ENCODE measurements around the gene ELAVL1. TPM values are rescaled to one million over a fixed set of nuclear protein-coding genes. Genes with fewer than 3 reads are reported as not detected.

ELAVL1 gene
- polyA plus RNA-seq, 1 of the 3 experiments (the other 2 are of a cell fraction) = 49.6 TPM

- TF ChIP-seq IRF3 (IDR thresholded peaks at IDR 0.05; ENCODE audit: low read depth, low read length) (no peak), TCF12 (IDR thresholded peaks at IDR 0.05) (no peak), GABPA (IDR thresholded peaks at IDR 0.05; ENCODE audit: low read depth) (no peak), POLR2AphosphoS5 (IDR thresholded peaks at IDR 0.05; ENCODE audit: low read depth, low read length) (no peak), MEF2A (IDR thresholded peaks at IDR 0.05; ENCODE audit: borderline replicate concordance, low read depth) (no peak), EP300 (IDR thresholded peaks at IDR 0.05; ENCODE audit: borderline replicate concordance in 1 of 2, low read depth in 1 of 2, low read length in 1 of 2) (no peak)
These were observed 92.5 kb downstream of the ELAVL1 start (continued) for GRCh38 chr19:7912697-7913564.

GRCh38 chr19:7912144-7912696 lies 93.2 kb downstream of the ELAVL1 start:
- no peaks in the 10 kb centered on the region for H3K9me3 ChIP-seq
- POLR2A ChIA-PET = no interaction called here
- CTCF ChIA-PET = interaction anchor here (1.5 to 2.1 kb wide), 2 partner anchors 8 to 59 kb away, joined by 5 to 9 read pairs; partner anchors contain the start of gene MAP2K7

More at GRCh38 chr19:7912144-7912696, 93.2 kb downstream of the ELAVL1 start:
- H3K27ac ChIP-seq (ENCODE audit: low read depth in 2 of 2, low read length in 1 of 2) = no peak overlapping the region
- H2AFZ ChIP-seq (ENCODE audit: low read depth) = no peak overlapping the region
- no peak for TF ChIP-seq YY1 (IDR thresholded peaks at IDR 0.05; ENCODE audit: low read depth)
- no peak for TF ChIP-seq EP300 (IDR thresholded peaks at IDR 0.05; ENCODE audit: borderline replicate concordance in 1 of 2, low read depth in 1 of 2, low read length in 1 of 2)
- no peak for TF ChIP-seq MAX (IDR thresholded peaks at IDR 0.05; ENCODE audit: low read depth)
- TF ChIP-seq CHD2 (IDR thresholded peaks at IDR 0.05; ENCODE audit: low read length, partially characterized antibody) = no peak
- TF ChIP-seq TAF1 (IDR thresholded peaks at IDR 0.05; ENCODE audit: borderline replicate concordance, low read depth, low read length) = no peak
- TF ChIP-seq GATA2 (CRISPR knock-in tag; IDR thresholded peaks at IDR 0.05) = no peak
- TF ChIP-seq JUND (IDR thresholded peaks at IDR 0.05) = no peak
- TF ChIP-seq GABPA (IDR thresholded peaks at IDR 0.05; ENCODE audit: low read depth) = no peak
- no peak for TF ChIP-seq RFX5 (IDR thresholded peaks at IDR 0.05; ENCODE audit: low read length)
- TF ChIP-seq PBX3 (IDR thresholded peaks at IDR 0.05) = no peak
- TF ChIP-seq CTCF (IDR thresholded peaks at IDR 0.05) = no peak
- TF ChIP-seq USF1 (IDR thresholded peaks at IDR 0.05; ENCODE audit: borderline replicate concordance, low read depth) = no peak
- no peak for TF ChIP-seq USF2 (IDR thresholded peaks at IDR 0.05; ENCODE audit: borderline replicate concordance, low read depth, low read length)
- TF ChIP-seq NFIC (IDR thresholded peaks at IDR 0.05; ENCODE audit: borderline replicate concordance) = no peak
- TF ChIP-seq SMC3 (IDR thresholded peaks at IDR 0.05; ENCODE audit: low read depth, low read length) = no peak
- H3K9me2 ChIP-seq = no peaks in the 10 kb centered on the region
- no peak overlapping the region for H3K4me2 ChIP-seq
- H3K4me1 ChIP-seq (ENCODE audit: control insufficient read depth in 1 of 2, insufficient read depth in 2 of 2, low read depth in 1 of 2, low read length in 1 of 2) = peaks cover 0 to 5% of the 10 kb centered on the region in 2 experiments; a peak in 2 of 4 replicates
- H3K27me3 ChIP-seq (ENCODE audit: insufficient read depth) = peaks cover 7% of the 10 kb centered on the region; the same call in 1 of the 2 replicates
- no peak for DNase-seq
- peaks cover 0 to 35% of the 10 kb centered on the region in 2 experiments for H3K36me3 ChIP-seq (replicated peaks in 1 of 2; ENCODE audit: control insufficient read depth in 1 of 2, insufficient read depth in 2 of 2, low read length in 1 of 2)
- peaks cover 12% of the 10 kb centered on the region; the same call in 1 of the 2 replicates for H3K79me2 ChIP-seq (ENCODE audit: insufficient read depth)
- H4K20me1 ChIP-seq (ENCODE audit: insufficient read depth) = peaks cover 10% of the 10 kb centered on the region
- no peak overlapping the region for H3K4me3 ChIP-seq (ENCODE audit: low read depth in 2 of 2, low read length in 1 of 2)
- 96% methylated on average over 16 of the region's 31 CpGs for WGBS (ENCODE audit: low lambda C conversion rate)
- no peak overlapping the region for H3K9ac ChIP-seq
- peaks cover 6% of the 10 kb centered on the region for H3F3A ChIP-seq (replicated peaks; ENCODE audit: insufficient read depth)

Measured in SK-N-SH (cell line).